COLO829 (cell line): ENCODE measurements around the gene RPS6KL1.

ENCODE experiments used
- DNase-seq: peaks from one replicate; pipeline ENCODE4 v3.0.0; 2012; ENCODE audit warnings: low spot score

RPS6KL1 gene

GRCh38 chr14:74922752-74923401, at the start of gene RPS6KL1:
Gene RPS6KL1 (minus strand): TSS chr14:74923260. CDS start chr14:74921541, 1,719 bp downstream.
- peak; percentile 85 for DNase-seq

- DNase-seq = no peak
These were observed 45.8 kb upstream of the RPS6KL1 start for GRCh38 chr14:74968811-74969210.

GRCh38 chr14:74965486-74966153, 42.6 kb upstream of the RPS6KL1 start:
- DNase-seq = no peak

GRCh38 chr14:74964787-74965485, 41.9 kb upstream of the RPS6KL1 start:
- DNase-seq = peak; percentile 51

- DNase-seq = no peak
These were observed 40.7 kb upstream of the RPS6KL1 start for GRCh38 chr14:74963705-74964271.

- no peak for DNase-seq
These were observed 40.2 kb upstream of the RPS6KL1 start for GRCh38 chr14:74963178-74963704.

- no peak for DNase-seq
These were observed 39.4 kb upstream of the RPS6KL1 start for GRCh38 chr14:74962493-74962892.

GRCh38 chr14:74962046-74962445, 39.0 kb upstream of the RPS6KL1 start:
- peak; percentile 20 for DNase-seq

GRCh38 chr14:74961238-74961911, 38.3 kb upstream of the RPS6KL1 start:
- DNase-seq = no peak

- DNase-seq = no peak
These were observed 37.7 kb upstream of the RPS6KL1 start for GRCh38 chr14:74960736-74961135.

GRCh38 chr14:74959596-74960180, 36.6 kb upstream of the RPS6KL1 start:
- DNase-seq = no peak

GRCh38 chr14:74956280-74957072, 33.4 kb upstream of the RPS6KL1 start:
- no peak for DNase-seq

GRCh38 chr14:74956027-74956279, 32.9 kb upstream of the RPS6KL1 start:
- no peak for DNase-seq

- no peak for DNase-seq
These were observed 32.4 kb upstream of the RPS6KL1 start, which contains the start of gene PGF for GRCh38 chr14:74955229-74956026. Gene PGF (minus strand): TSS chr14:74955597. CDS start chr14:74955242, 355 bp downstream.

- DNase-seq = no peak
These were observed 31.8 kb upstream of the RPS6KL1 start for GRCh38 chr14:74954947-74955228.

GRCh38 chr14:74954232-74954946, 31.3 kb upstream of the RPS6KL1 start:
- no peak for DNase-seq

- no peak for DNase-seq
These were observed 30.6 kb upstream of the RPS6KL1 start for GRCh38 chr14:74953686-74954085.

- no peak for DNase-seq
These were observed 29.8 kb upstream of the RPS6KL1 start for GRCh38 chr14:74952697-74953484.

GRCh38 chr14:74952180-74952665, 29.2 kb upstream of the RPS6KL1 start:
- no peak for DNase-seq
